ENCODE measurements around the gene HRG.

Gene HRG

DNA sequence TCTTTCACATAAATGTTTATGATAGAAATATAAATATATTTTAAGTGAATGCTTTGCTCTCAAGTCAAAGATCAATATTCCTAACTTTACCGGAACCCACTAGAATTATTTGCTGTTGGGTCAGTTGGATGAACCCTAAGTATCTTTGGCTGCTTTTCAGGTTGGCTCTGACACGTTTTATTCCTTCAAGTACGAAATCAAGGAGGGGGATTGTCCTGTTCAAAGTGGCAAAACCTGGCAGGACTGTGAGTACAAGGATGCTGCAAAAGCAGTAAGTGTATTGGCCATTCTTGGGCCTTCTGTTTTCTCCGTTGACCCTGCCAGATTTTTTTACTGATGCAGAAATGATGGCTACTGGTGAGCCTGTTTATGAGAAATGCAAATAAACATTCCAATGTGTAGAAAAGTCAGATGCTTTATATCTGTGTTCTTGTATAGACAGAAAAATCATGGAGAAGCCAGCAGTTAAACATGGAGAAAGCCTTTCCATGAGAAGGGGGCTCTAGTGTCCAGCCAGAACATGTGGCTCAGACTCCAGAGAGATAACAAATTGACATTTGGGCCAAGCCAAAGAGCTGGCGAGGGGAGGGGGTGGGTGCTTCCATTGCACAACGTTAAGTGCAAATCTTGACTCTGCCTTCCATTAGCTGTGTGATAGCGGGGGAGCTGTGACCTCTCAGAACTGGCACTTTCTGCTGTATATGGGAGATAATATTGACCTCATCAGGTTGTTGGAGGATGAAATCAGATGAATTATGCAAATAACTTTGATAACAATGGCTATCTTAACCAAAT, 54.3 kb downstream of the HRG start:
- no peak overlapping the region for H3K27ac ChIP-seq (ENCODE audit: insufficient read depth, low read depth, low read length, poor library complexity, severe bottlenecking)
- H3K4me1 ChIP-seq (ENCODE audit: control insufficient read depth, insufficient read depth, low read length): no peaks in the 10 kb centered on the region
- no peak overlapping the region for H3K4me3 ChIP-seq (ENCODE audit: insufficient read depth, low read depth, low read length)
- no peaks in the 10 kb centered on the region for H3K36me3 ChIP-seq (ENCODE audit: control insufficient read depth, insufficient read depth, low read length)
- H3K9me3 ChIP-seq (ENCODE audit: control insufficient read depth, low read length): no peaks in the 10 kb centered on the region
- no peaks in the 10 kb centered on the region for H3K27me3 ChIP-seq (ENCODE audit: control insufficient read depth, insufficient read depth, low read length, poor library complexity, severe bottlenecking)
- WGBS, 2 experiments: 74 to 76% methylated on average over 7 of the region's 7 CpGs

DNA sequence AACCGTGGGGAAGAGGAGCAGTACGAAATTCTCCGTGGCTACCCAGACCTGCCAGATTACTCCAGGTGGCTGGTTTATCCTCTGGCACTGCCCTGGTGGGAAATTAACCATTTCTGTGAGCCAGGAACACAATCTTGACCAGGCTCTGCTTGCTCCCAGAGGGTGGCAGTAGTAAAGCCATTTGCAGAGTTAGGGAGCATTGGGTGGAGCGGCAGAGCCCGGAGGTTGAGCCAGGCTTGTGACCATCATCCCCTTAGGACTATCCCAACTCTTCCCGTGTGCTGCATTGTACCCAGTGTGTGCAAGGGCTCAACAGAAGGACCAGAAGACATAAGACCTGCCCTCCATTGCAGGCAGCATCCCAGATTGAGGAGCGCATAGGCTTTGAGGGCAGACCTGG, 56.6 kb downstream of the HRG start:
- Histone ChIP-seq H3K9me3 (ENCODE audit: control insufficient read depth, low read length) (no peaks in the 10 kb centered on the region), H3K36me3 (ENCODE audit: control insufficient read depth, insufficient read depth, low read length) (no peaks in the 10 kb centered on the region), H3K4me1 (ENCODE audit: control insufficient read depth, insufficient read depth, low read length) (no peaks in the 10 kb centered on the region), H3K27ac (ENCODE audit: insufficient read depth, low read depth, low read length, poor library complexity, severe bottlenecking) (no peak overlapping the region), H3K4me3 (ENCODE audit: insufficient read depth, low read depth, low read length) (no peak overlapping the region), H3K27me3 (ENCODE audit: control insufficient read depth, insufficient read depth, low read length, poor library complexity, severe bottlenecking) (no peaks in the 10 kb centered on the region)
- WGBS, 2 experiments: 64 to 65% methylated on average over 7 of the region's 7 CpGs

DNA sequence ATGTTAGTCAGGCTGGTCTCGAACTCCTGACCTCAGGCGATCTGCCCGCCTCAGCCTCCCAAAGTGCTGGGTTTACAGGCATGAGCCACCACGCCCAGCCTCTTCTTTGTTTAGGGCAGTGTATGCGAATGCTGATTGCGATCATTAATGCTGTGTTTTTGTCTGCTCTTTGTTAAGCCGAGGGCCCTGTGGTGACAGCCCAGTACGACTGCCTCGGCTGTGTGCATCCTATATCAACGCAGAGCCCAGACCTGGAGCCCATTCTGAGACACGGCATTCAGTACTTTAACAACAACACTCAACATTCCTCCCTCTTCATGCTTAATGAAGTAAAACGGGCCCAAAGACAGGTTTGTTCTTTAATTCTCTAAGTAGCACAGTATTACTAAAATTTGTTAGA, 59.1 kb downstream of the HRG start:
- no peaks in the 10 kb centered on the region for H3K27me3 ChIP-seq (ENCODE audit: control insufficient read depth, insufficient read depth, low read length, poor library complexity, severe bottlenecking)
- H3K4me3 ChIP-seq (ENCODE audit: insufficient read depth, low read depth, low read length): no peak overlapping the region
- WGBS, 2 experiments: 79 to 84% methylated on average over 12 of the region's 12 CpGs
- no peaks in the 10 kb centered on the region for H3K36me3 ChIP-seq (ENCODE audit: control insufficient read depth, insufficient read depth, low read length)
- H3K9me3 ChIP-seq (ENCODE audit: control insufficient read depth, low read length): no peaks in the 10 kb centered on the region
- no peaks in the 10 kb centered on the region for H3K4me1 ChIP-seq (ENCODE audit: control insufficient read depth, insufficient read depth, low read length)
- no peak overlapping the region for H3K27ac ChIP-seq (ENCODE audit: insufficient read depth, low read depth, low read length, poor library complexity, severe bottlenecking)

Data from ectodermal cell (in vitro differentiated cells).